OCI-M1 (cell line): ENCODE results near the gene MGST2.

Experiments
- DNase-seq: peaks from one replicate; lab custom pipeline; 2025; lab: John Stamatoyannopoulos, UW

MGST2 gene

GRCh38 chr4:139738846-139739613, 73.4 kb downstream of the MGST2 start:
- no peak for DNase-seq

GRCh38 chr4:139740121-139740520, 74.5 kb downstream of the MGST2 start:
- DNase-seq = no peak

- DNase-seq = peak; percentile 81
Observed at GRCh38 chr4:139740531-139741041, 75.0 kb downstream of the MGST2 start.

DNA sequence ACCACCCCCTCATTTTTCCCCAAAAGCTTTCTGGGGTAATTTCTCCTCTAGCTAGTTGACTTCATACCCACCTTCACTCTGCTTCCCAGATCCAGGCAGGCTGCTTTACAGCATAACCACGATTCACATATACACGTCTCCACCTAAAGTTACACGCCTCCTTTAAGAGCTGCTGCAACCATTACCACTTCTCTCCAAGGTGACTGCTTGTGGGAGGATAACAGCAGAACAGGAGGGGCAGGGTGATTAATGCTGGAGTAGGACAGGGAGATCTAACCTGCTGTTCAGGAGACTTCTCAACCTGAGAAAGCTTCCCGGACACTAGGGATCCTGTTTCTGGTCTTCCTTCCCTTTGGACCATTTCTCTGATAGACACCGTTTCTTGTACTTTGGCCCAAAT, 77.4 kb downstream of the MGST2 start:
- no peak for DNase-seq

DNA sequence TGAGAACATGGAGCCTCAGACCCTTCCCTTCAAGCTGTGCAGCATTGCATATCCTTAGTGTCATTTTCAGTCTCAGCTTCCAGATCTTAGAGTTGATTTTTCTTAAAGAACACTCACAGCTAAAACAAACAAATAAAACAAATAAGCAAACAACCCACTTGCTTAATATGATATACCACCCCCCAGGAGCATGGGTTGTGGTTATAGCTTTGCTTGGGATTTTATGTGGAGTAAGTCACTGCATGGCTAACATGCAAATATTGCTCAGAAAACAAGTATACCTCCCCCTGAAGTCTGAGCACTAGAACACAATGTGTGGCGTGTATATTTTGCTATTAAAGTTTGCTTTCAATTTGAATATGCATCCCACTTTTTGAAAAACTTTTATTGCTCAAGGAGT, 78.6 kb downstream of the MGST2 start:
- DNase-seq = no peak

DNA sequence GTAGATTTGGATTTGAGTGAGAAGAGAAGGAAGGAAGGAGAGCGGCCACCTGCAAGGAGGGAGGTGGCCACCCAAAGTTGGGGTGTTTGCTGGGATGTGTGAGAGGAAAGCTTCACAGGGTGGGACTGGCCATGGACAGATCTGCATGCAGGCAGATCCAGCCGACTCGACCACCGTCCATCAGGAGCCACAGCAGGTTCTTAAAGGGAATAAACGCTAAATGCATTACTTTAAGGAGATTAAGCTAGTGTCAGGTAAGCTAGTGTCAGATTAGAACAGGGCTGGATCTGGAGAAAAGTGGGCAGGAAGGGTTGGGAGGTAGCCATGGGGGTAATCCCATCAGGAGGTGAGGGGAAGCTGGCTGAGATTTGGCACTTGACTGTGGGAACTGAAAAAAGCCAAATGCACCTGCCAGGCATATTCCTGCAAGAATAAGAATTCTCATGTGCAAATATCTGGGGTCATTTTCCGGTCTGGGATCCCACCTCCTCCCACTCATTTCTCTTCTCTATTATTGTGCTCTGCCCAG, 79.6 kb downstream of the MGST2 start:
- DNase-seq = no peak

DNA sequence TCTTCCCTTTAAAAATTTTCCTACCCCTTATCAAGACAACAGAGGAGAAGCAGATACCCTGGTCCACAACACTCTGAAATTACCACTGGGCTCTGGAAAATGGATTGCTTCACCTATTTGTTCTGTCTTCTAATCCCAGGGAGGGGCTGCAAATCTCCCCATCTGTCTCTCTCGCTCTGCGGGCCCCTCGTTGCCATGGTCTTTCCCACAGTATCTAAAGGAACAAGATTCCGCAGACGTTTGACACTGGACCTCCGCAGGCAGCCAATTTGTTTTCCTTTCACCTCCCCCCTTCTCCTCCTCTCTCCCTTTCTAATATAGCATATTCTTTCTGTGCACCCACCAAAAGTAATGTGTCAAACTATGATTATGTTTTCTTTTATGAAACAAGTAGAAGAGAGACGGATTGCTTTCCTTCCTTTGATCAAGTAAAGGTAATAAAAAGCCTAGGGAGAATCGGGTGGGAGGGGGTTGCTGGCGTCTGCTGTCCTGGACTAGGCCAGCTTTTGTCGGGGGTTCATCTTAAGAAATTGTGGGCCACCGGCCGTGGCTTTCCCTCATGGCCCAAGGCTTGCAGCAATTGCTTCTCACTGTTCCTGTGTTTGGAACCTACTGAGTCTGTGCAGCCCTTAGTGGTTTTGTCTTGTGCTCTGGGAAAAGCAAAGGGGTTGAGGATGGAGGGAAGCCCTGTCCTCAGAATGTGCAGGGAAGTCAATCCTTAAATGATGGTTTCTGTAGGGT, 81.0 kb downstream of the MGST2 start:
- no peak for DNase-seq

GRCh38 chr4:139749338-139749737, 83.7 kb downstream of the MGST2 start:
- DNase-seq = no peak

DNA sequence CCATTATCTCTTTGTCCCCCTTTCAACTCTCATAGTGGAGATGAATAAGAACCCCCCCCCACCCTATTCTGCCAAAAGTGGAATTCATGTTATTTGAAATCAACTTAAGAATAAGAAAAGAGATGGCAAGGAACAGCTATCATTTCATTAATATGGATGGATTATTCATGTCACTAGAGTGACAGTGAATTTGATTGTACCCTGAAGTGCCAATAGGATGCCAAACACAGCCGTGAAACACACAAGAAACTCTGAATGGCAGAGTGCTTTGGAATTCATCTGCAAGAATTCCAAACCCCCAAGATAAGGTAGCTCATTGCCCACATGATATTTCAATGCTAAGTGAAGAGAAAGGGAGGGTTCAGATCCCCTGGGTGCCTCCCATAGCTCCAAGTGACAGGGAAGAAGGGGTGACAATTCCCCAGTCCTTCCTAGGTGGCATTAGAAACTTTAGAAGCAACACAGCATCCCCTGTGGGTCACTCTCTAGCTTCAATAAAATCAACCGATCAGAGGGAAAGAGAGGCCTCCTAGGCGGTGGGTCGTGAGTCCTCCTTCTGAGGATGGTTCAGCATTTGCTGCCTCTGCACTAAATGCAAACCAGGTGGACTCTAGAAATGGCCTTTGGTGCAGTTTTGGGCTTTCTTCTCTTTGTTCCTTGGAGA, 84.3 kb downstream of the MGST2 start:
- DNase-seq = no peak

DNA sequence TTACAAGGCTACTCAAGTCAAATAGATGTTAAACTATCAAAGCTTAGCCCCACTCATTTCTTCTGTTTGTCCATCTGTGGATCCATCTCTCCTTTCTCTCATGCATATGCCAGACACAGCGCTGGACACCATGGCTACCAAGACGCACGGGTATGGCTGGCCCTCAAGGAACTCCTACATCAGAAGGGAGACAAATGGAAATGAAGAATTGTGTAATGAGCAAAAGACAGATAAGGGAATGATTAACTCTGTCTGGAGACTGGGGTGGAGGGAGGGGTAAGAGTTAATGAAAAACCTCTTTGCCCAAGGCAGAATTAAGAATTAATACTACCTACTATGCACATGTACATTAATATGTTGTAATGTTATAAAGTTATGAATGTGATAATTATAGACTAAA, 88.1 kb downstream of the MGST2 start:
- no peak for DNase-seq
